ENCODE measurements around the gene KRT1. TPM values are rescaled to one million over a fixed set of nuclear protein-coding genes. Genes with fewer than 3 reads are reported as not detected.
"Not testable (repeated sequence)": the region's sequence is repeated elsewhere in the genome, so short reads cannot be mapped to it uniquely, and the experiment has no call there.

KRT1 gene
- total RNA-seq, 1 donor from 2014 or later = not detected

DNA sequence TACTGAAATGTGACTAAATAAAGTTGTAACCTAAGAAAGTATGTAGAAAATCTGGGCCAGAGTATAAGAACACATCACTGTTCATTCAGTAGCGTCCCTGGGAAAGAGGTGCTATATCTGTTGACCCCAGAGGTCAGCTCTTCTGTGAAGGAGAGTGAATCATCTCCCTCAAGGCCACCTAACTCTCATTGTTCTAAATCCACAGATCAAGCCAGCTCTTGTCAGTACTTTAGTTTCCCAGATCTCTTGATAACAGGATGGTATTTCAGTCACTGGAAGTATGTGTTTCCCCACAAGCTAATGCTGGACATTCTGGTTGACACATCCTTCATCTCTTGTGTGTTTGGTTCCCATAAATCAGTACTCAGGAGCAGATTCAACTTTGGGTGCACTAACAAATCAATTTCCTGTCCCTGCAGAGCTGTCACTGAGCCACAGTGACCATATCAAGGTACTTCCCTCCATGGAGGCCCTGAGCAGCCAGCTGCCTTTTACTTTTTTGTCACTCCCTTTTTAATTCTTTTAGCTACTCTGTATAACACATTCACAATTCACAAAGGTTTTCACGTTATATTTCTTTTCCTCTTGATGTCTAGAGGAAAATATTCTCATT, 7.8 kb downstream of the KRT1 start:
- no peak overlapping the region for H3K27ac Mint-ChIP-seq (ENCODE audit: unreplicated experiment)
- no peak overlapping the region for H3K4me3 Mint-ChIP-seq
- no peak for DNase-seq (ENCODE audit: low read depth, low spot score)
- H3K27me3 Mint-ChIP-seq (ENCODE audit: low read depth) = peaks cover 11% of the 10 kb centered on the region
- no peaks in the 10 kb centered on the region for H3K4me1 Mint-ChIP-seq
- no peaks in the 10 kb centered on the region for H3K36me3 Mint-ChIP-seq (ENCODE audit: low read depth)
- TF ChIP-seq, protein P1, sequence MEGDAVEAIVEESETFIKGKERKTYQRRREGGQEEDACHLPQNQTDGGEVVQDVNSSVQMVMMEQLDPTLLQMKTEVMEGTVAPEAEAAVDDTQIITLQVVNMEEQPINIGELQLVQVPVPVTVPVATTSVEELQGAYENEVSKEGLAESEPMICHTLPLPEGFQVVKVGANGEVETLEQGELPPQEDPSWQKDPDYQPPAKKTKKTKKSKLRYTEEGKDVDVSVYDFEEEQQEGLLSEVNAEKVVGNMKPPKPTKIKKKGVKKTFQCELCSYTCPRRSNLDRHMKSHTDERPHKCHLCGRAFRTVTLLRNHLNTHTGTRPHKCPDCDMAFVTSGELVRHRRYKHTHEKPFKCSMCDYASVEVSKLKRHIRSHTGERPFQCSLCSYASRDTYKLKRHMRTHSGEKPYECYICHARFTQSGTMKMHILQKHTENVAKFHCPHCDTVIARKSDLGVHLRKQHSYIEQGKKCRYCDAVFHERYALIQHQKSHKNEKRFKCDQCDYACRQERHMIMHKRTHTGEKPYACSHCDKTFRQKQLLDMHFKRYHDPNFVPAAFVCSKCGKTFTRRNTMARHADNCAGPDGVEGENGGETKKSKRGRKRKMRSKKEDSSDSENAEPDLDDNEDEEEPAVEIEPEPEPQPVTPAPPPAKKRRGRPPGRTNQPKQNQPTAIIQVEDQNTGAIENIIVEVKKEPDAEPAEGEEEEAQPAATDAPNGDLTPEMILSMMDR (conservative IDR thresholded peaks at IDR 0.05) = no peak
- H3K9me3 Mint-ChIP-seq = peaks cover 2% of the 10 kb centered on the region

DNA sequence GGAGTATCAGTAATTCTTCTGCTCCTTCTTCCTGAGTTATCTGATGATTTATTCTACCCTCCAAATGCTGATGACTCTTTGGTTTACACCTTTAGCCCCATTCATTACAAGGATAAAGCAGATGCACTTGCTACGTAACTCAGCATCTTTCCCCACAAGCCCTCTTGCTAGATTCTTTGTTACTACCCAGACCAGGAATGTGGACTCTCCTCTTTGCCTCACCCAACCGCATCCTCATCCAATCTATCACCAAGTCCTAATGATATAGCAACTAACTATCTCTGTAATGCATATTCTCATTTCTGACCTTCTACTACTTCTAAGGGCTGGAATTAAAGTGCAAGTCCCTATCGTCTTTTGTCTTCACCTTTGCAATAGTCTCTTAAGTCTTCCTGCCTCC, 9.2 kb downstream of the KRT1 start:
- Mint-ChIP-seq H3K27me3 (ENCODE audit: low read depth) (peaks cover 18% of the 10 kb centered on the region), H3K4me1 (no peaks in the 10 kb centered on the region), H3K4me3 (no peak overlapping the region), H3K27ac (ENCODE audit: unreplicated experiment) (no peak overlapping the region), H3K9me3 (no peaks in the 10 kb centered on the region), H3K36me3 (ENCODE audit: low read depth) (no peaks in the 10 kb centered on the region)
- no peak for DNase-seq (ENCODE audit: low read depth, low spot score)
- TF ChIP-seq, protein P1 (conservative IDR thresholded peaks at IDR 0.05) = no peak

DNA sequence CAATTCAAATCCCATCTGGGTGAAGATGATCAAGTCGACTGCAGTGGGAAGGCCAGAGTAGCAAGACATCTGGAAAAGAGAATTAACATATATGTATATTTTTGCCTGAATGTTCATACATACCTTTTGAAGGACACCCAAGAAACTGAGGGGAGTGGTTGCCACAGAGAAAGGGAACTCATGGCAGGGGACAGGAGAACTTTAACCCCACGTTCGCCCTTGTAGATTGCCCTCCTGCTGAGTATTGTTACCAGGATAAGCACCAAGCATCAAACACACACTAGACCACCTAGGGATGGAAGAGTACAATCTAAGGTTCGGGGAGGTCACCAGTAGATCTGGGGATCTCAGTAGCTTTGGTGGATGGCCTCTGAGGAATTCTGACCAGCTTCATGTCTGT, 9.7 kb downstream of the KRT1 start:
- Mint-ChIP-seq H3K4me3 (no peak overlapping the region), H3K27me3 (ENCODE audit: low read depth) (peaks cover 20% of the 10 kb centered on the region), H3K36me3 (ENCODE audit: low read depth) (no peaks in the 10 kb centered on the region), H3K9me3 (no peaks in the 10 kb centered on the region), H3K27ac (ENCODE audit: unreplicated experiment) (no peak overlapping the region), H3K4me1 (no peaks in the 10 kb centered on the region)
- TF ChIP-seq, protein P1 (conservative IDR thresholded peaks at IDR 0.05) = no peak
- no peak for DNase-seq (ENCODE audit: low read depth, low spot score)

DNA sequence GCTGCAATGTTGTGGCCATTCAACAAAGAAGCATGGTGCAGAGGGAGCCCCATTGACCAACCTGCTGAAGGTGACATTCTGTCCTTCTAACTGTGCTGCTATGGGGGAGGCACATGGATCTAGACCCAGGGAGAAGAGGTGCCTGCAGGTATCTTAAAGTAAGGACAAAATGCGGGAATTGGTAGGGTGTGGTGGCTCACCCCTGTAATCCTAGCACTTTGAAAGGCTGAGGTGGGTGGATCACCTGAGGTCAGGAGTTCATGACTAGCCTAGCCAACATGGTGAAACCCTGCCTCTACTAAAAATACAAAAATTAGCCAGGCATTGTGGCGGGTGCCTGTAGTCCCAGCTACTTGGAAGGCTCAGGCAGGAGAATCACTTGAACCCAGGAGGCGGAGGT, 10.3 kb downstream of the KRT1 start:
- H3K27ac Mint-ChIP-seq (ENCODE audit: unreplicated experiment); H3K4me3 Mint-ChIP-seq; H3K4me1 Mint-ChIP-seq; H3K9me3 Mint-ChIP-seq; H3K36me3 Mint-ChIP-seq (ENCODE audit: low read depth); DNase-seq (ENCODE audit: low read depth, low spot score): not testable (repeated sequence)
- peaks cover 25% of the 10 kb centered on the region for H3K27me3 Mint-ChIP-seq (ENCODE audit: low read depth)

DNA sequence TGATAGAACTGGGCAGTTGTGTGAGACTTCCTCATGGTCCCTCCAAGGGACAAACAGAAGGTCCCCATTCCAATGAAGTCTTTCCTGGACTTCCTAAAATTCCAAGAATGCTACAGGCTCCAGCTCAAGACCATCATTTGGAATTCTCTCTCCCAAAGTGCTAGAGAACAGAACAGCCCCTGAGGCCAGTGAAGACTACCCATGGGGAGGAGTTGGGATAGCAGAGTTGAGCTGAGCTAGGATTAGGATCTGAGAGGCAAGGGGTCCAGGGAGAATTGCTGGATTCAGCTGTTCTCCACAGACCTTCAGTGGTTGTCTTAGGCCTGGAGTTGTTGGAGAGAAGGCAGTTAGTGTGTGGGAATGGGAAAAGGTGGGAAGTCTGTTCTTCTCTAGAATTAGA, 10.8 kb downstream of the KRT1 start:
- no peak overlapping the region for H3K27ac Mint-ChIP-seq (ENCODE audit: unreplicated experiment)
- H3K9me3 Mint-ChIP-seq = no peaks in the 10 kb centered on the region
- H3K4me1 Mint-ChIP-seq = no peaks in the 10 kb centered on the region
- peaks cover 27% of the 10 kb centered on the region for H3K27me3 Mint-ChIP-seq (ENCODE audit: low read depth)
- H3K4me3 Mint-ChIP-seq = no peak overlapping the region
- TF ChIP-seq, protein P1 (conservative IDR thresholded peaks at IDR 0.05) = no peak
- no peak for DNase-seq (ENCODE audit: low read depth, low spot score)
- H3K36me3 Mint-ChIP-seq (ENCODE audit: low read depth) = no peaks in the 10 kb centered on the region

DNA sequence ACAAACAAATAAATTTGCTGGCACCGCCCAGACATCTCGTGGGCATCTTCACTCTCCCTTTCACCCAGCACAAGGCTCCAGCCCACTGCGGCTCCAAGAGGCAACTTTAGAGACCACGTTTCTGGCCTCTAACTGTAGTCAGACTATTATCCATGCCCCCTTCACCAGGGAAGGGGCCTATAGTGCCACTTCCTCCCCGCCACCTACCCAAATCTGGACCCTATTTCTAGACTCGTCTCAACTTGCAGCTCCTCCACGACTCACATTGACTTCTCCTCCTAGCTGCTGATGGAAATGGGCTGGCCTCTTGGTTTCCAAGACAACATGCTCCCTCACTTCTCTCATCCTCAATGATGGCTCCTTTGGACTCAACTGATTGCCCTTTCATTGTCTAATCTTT, 12.3 kb downstream of the KRT1 start:
- no peak for DNase-seq (ENCODE audit: low read depth, low spot score)
- H3K9me3 Mint-ChIP-seq = no peaks in the 10 kb centered on the region
- H3K4me3 Mint-ChIP-seq = no peak overlapping the region
- no peaks in the 10 kb centered on the region for H3K4me1 Mint-ChIP-seq
- no peaks in the 10 kb centered on the region for H3K36me3 Mint-ChIP-seq (ENCODE audit: low read depth)
- TF ChIP-seq, protein P1 (conservative IDR thresholded peaks at IDR 0.05) = no peak
- no peak overlapping the region for H3K27ac Mint-ChIP-seq (ENCODE audit: unreplicated experiment)
- peaks cover 31% of the 10 kb centered on the region for H3K27me3 Mint-ChIP-seq (ENCODE audit: low read depth)
